A172 (cell line): ENCODE results near the gene GIMD1. TPM values are rescaled to one million over a fixed set of nuclear protein-coding genes. Genes with fewer than 3 reads are reported as not detected.
A peak's percentile ranks its signal among the peaks of the same experiment; 100 is the strongest.
"Not testable (repeated sequence)": the region's sequence is repeated elsewhere in the genome, so short reads cannot be mapped to it uniquely, and the experiment has no call there.

ENCODE experiments used
- DNase-seq: peaks from one replicate; pipeline ENCODE4 v3.0.0-alpha.2; 2015; ENCODE audit warnings: low spot score
- total RNA-seq: library from RNA; depleted of rRNA; stranded (reverse); fragments of >200 nt; shearing (Covaris generic); gene quantifications from 2 replicates; pipeline ENCODE4 v1.2.3, GENCODE V29; 2014; rRNA removed

The GIMD1 gene
- not detected in 2 replicates for total RNA-seq

- no peak for DNase-seq
These were observed at the start of gene GIMD1 for GRCh38 chr4:106368678-106369077. Gene GIMD1 (minus strand): TSS chr4:106368778. CDS start chr4:106367435, 1,343 bp downstream.

GRCh38 chr4:106414366-106414765, 45.8 kb upstream of the GIMD1 start:
- DNase-seq: no peak

GRCh38 chr4:106409901-106410889, 41.6 kb upstream of the GIMD1 start:
- DNase-seq: peak; percentile 50

- DNase-seq: not testable (repeated sequence)
These were observed 39.4 kb upstream of the GIMD1 start for GRCh38 chr4:106408004-106408403.

- DNase-seq: no peak
These were observed 32.6 kb upstream of the GIMD1 start for GRCh38 chr4:106401157-106401556.

GRCh38 chr4:106398898-106399297, 30.3 kb upstream of the GIMD1 start:
- not testable (repeated sequence) for DNase-seq

GRCh38 chr4:106395582-106395981, 27.0 kb upstream of the GIMD1 start:
- no peak for DNase-seq

- no peak for DNase-seq
These were observed 17.3 kb upstream of the GIMD1 start for GRCh38 chr4:106385853-106386393.

- no peak for DNase-seq
These were observed 16.3 kb upstream of the GIMD1 start for GRCh38 chr4:106384878-106385277.

GRCh38 chr4:106380179-106380578, 11.6 kb upstream of the GIMD1 start:
- no peak for DNase-seq

- no peak for DNase-seq
These were observed 4.4 kb upstream of the GIMD1 start for GRCh38 chr4:106373026-106373425.

GRCh38 chr4:106371161-106371560, 2.6 kb upstream of the GIMD1 start:
- no peak for DNase-seq

GRCh38 chr4:106370214-106370613, 1.6 kb upstream of the GIMD1 start:
- DNase-seq: no peak

GRCh38 chr4:106369456-106370060, 980 bp upstream of the GIMD1 start:
- peak; percentile 67 for DNase-seq

GRCh38 chr4:106367072-106367471, 1.5 kb downstream of the GIMD1 start:
- DNase-seq: no peak

GRCh38 chr4:106366026-106366425, 2.6 kb downstream of the GIMD1 start:
- DNase-seq: peak; percentile 30

GRCh38 chr4:106365613-106366012, 3.0 kb downstream of the GIMD1 start:
- peak; percentile 78 for DNase-seq

- DNase-seq: no peak
These were observed 4.3 kb downstream of the GIMD1 start for GRCh38 chr4:106364282-106364681.

- no peak for DNase-seq
These were observed 6.3 kb downstream of the GIMD1 start for GRCh38 chr4:106362086-106362825.

GRCh38 chr4:106358899-106359298, 9.7 kb downstream of the GIMD1 start:
- DNase-seq: peak; percentile 45

GRCh38 chr4:106355193-106355592, 13.4 kb downstream of the GIMD1 start:
- DNase-seq: no peak

- no peak for DNase-seq
These were observed 14.8 kb downstream of the GIMD1 start for GRCh38 chr4:106353786-106354185.
